Hepatocyte (in vitro differentiated cells): ENCODE data around the gene ZC3H8.

Experiments
- CTCF ChIP-seq: fragments of 200-600 bp; sonication (generic); IDR thresholded peaks from 2 replicates; pipeline ENCODE4 v1.5.1; 2016; ENCODE audit warnings: antibody characterized with exemption, mild to moderate bottlenecking; ENCODE audit not compliant: poor library complexity
- EZH2 ChIP-seq: fragments of 200-600 bp; sonication (generic); IDR thresholded peaks from 2 replicates; pipeline ENCODE4 v1.6.1; 2016; ENCODE audit warnings: antibody characterized with exemption, mild to moderate bottlenecking, borderline replicate concordance
- EZH2phosphoT487 ChIP-seq: fragments of 200-600 bp; sonication (generic); IDR thresholded peaks from one replicate; pipeline ENCODE4 v1.6.1; 2018; ENCODE audit warnings: antibody characterized with exemption, mild to moderate bottlenecking, low read depth, moderate library complexity; ENCODE audit not compliant: unreplicated experiment, severe bottlenecking

- TF ChIP-seq CTCF (no peak), EZH2 (no peak), EZH2phosphoT487 (no peak)
Observed at GRCh38 chr2:112273349-112273748, 18.5 kb upstream of the ZC3H8 start.
